Gastrocnemius medialis (tissue), 4 donors: ENCODE data around the gene GSK3A.

Source experiments
- POLR2A ChIP-seq, 2 donors: fragments of 450-650 bp; IDR thresholded peaks; one replicate each; pipeline ENCODE4 v1.6.1; 2017; ENCODE audit warnings: antibody characterized with exemption in 2 of 2, mild to moderate bottlenecking in 2 of 2, moderate library complexity in 2 of 2
- TF ChIP-seq, protein P1 (sequence below), 5 experiments: fragments of 450-650 bp in 3 of 5; fragments of 200-600 bp in 2 of 5; sonication (generic) in 2 of 5; IDR thresholded peaks in 4 of 5; conservative IDR thresholded peaks in 1 of 5; 1 replicate in 4 of 5; 2 replicates in 1 of 5; pipeline ENCODE4 v1.5.1; 2016 to 2019; ENCODE audit warnings: antibody characterized with exemption in 5 of 5, mild to moderate bottlenecking in 3 of 5, moderate library complexity in 3 of 5

DNA sequence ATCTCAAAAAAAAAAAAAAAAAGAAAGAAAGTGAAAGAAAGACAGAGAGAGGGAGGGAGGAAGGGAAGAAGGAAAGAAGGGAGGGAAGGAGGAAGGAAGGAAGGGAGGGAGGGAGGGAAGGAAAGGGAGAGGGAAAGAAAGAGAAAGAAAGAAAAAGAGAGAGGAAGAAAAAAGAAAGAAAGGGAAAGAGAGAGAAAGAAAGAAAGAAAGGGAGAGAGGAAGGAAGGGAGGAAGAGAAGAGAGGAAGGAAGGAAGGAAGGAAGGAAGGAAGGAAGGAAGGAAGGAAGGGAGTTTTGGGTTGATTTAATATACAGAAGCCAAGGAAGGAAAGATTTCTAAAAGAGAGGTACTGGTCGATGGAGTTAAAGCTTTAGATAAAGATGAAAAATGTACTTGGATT, 53.7 kb downstream of the GSK3A start:
- TF ChIP-seq, protein P1, sequence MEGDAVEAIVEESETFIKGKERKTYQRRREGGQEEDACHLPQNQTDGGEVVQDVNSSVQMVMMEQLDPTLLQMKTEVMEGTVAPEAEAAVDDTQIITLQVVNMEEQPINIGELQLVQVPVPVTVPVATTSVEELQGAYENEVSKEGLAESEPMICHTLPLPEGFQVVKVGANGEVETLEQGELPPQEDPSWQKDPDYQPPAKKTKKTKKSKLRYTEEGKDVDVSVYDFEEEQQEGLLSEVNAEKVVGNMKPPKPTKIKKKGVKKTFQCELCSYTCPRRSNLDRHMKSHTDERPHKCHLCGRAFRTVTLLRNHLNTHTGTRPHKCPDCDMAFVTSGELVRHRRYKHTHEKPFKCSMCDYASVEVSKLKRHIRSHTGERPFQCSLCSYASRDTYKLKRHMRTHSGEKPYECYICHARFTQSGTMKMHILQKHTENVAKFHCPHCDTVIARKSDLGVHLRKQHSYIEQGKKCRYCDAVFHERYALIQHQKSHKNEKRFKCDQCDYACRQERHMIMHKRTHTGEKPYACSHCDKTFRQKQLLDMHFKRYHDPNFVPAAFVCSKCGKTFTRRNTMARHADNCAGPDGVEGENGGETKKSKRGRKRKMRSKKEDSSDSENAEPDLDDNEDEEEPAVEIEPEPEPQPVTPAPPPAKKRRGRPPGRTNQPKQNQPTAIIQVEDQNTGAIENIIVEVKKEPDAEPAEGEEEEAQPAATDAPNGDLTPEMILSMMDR (IDR thresholded peaks at IDR 0.05 in 4 of 5, conservative IDR thresholded peaks at IDR 0.05 in 1 of 5) = no peak
- TF ChIP-seq POLR2A (IDR thresholded peaks at IDR 0.05) = no peak
